ENCODE data around the gene MFAP5. TPM values are rescaled to one million over a fixed set of nuclear protein-coding genes. Genes with fewer than 3 reads are reported as not detected.

Gene MFAP5
- not detected in 2 replicates for total RNA-seq
- polyA plus RNA-seq: 0.29 and 0.39 TPM in 2 replicates
- polyA plus RNA-seq (2011; cell fraction: cytosol; rRNA removed): 0.15 and 0.24 TPM in 2 replicates
- 0.24 and 0.50 TPM in 2 replicates for polyA plus RNA-seq (2011; cell fraction: nucleus; rRNA removed)
- polyA plus RNA-seq (2012): not detected in 2 replicates
- not detected in 2 replicates for polyA minus RNA-seq
- 97.5 TPM for polyA minus RNA-seq (2011; cell fraction: cytosol; rRNA and poly(A)+ RNA removed)
- 1.0 and 1.5 TPM in 2 replicates for polyA minus RNA-seq (2011; cell fraction: nucleus; rRNA and poly(A)+ RNA removed)
- not detected for Bru-seq, nascent RNA
- percentile 13 among the genes with signal in this experiment for BruChase-seq, experiment 1, labeled RNA remaining after a 6-hour chase
- BruChase-seq, experiment 2, labeled RNA remaining after a 2-hour chase: percentile 15 among the genes with signal in this experiment
- long read RNA-seq, partial matches to known transcripts: 0 of 1 reads
- long read RNA-seq, other reads (novel, unspliced or antisense): 0 of 1 reads

GRCh38 chr12:8662593-8662992, at the start of gene MFAP5:
Gene MFAP5 (minus strand): TSS chr12:8662826. CDS start chr12:8662104, 722 bp downstream.
- CTCF ChIA-PET: no interaction called here
- Histone ChIP-seq H3K27ac (ENCODE audit: insufficient read depth, low read depth, low read length) (no peak within 1 kb of the TSS), H3K79me2 (ENCODE audit: control insufficient read depth, insufficient read depth, low read length) (no peaks in the 10 kb centered on the region), H3K4me3 (replicated peaks in 1 of 3; ENCODE audit: insufficient read depth in 1 of 3, low read depth in 1 of 3, low read length in 3 of 3) (no peak within 1 kb of the TSS), H3K9me3 (replicated peaks; ENCODE audit: control insufficient read depth, insufficient read depth, low read length) (no peaks in the 10 kb centered on the region), H3K9ac (replicated peaks; ENCODE audit: extremely low read depth, insufficient read depth, low read length) (no peak within 1 kb of the TSS), H4K20me1 (replicated peaks; ENCODE audit: control insufficient read depth, extremely low read depth, insufficient read depth, low read length) (no peaks in the 10 kb centered on the region), H3K36me3 (ENCODE audit: control insufficient read depth in 2 of 2, extremely low read depth in 1 of 2, insufficient read depth in 2 of 2, low read length in 2 of 2) (no peaks in the 10 kb centered on the region), H3K4me1 (ENCODE audit: control insufficient read depth, extremely low read depth, insufficient read depth, low read length) (no peaks in the 10 kb centered on the region), H3K4me2 (ENCODE audit: insufficient read depth, low read length) (no peak within 1 kb of the TSS), H3K27me3 (ENCODE audit: control insufficient read depth in 2 of 2, insufficient read depth in 2 of 2, low read length in 2 of 2) (peaks cover 2 to 9% of the 10 kb centered on the region in 2 experiments), H3K9me1 (replicated peaks; ENCODE audit: control insufficient read depth, extremely low read depth, insufficient read depth, low read length) (no peaks in the 10 kb centered on the region), H2AFZ (ENCODE audit: low read depth, low read length) (no peak within 1 kb of the TSS)
- intact Hi-C loops (cut with micrococcal nuclease): no loop called here
- DNase-seq (ENCODE audit: low read depth, low spot score) (no peak), FAIRE-seq (no peak)
- POLR2A ChIA-PET: no interaction called here
- TF ChIP-seq EZH2 (IDR thresholded peaks at IDR 0.05; ENCODE audit: borderline replicate concordance, low read depth, low read length, severe bottlenecking) (no peak), POLR2AphosphoS5 (IDR thresholded peaks at IDR 0.05; ENCODE audit: insufficient read depth, low read depth, low read length) (no peak), MYC (IDR thresholded peaks at IDR 0.05; ENCODE audit: low read depth, low read length) (no peak), POLR2A (IDR thresholded peaks at IDR 0.05; ENCODE audit: low read depth, low read length) (no peak)
- dilution Hi-C loops (cut with MboI; ENCODE audit: extremely low pct_ligation_motif_present, low sequenced_read_pairs): no loop called here
- no TSS peak for BruUV-seq (replicated peaks)

- Histone ChIP-seq H3K9me3 (replicated peaks; ENCODE audit: control insufficient read depth, insufficient read depth, low read length) (no peaks in the 10 kb centered on the region), H3K27ac (ENCODE audit: insufficient read depth, low read depth, low read length) (peak overlapping the region; percentile 15), H3K4me3 (replicated peaks in 1 of 3; ENCODE audit: insufficient read depth in 1 of 3, low read depth in 1 of 3, low read length in 3 of 3) (peak overlapping the region in 1 of 3 experiments; percentile 21), H3K4me1 (ENCODE audit: control insufficient read depth, extremely low read depth, insufficient read depth, low read length) (peaks cover 22% of the 10 kb centered on the region), H3K9ac (replicated peaks; ENCODE audit: extremely low read depth, insufficient read depth, low read length) (peak overlapping the region; percentile 43), H3K27me3 (ENCODE audit: control insufficient read depth in 2 of 2, insufficient read depth in 2 of 2, low read length in 2 of 2) (no peaks in the 10 kb centered on the region), H3K36me3 (ENCODE audit: control insufficient read depth in 2 of 2, extremely low read depth in 1 of 2, insufficient read depth in 2 of 2, low read length in 2 of 2) (peaks cover 0 to 2% of the 10 kb centered on the region in 2 experiments), H3K79me2 (ENCODE audit: control insufficient read depth, insufficient read depth, low read length) (peaks cover 56% of the 10 kb centered on the region), H3K4me2 (ENCODE audit: insufficient read depth, low read length) (peak overlapping the region; percentile 69), H2AFZ (ENCODE audit: low read depth, low read length) (no peak overlapping the region), H4K20me1 (replicated peaks; ENCODE audit: control insufficient read depth, extremely low read depth, insufficient read depth, low read length) (no peaks in the 10 kb centered on the region), H3K9me1 (replicated peaks; ENCODE audit: control insufficient read depth, extremely low read depth, insufficient read depth, low read length) (no peaks in the 10 kb centered on the region)
- no TSS peak for BruUV-seq (replicated peaks)
- ChIA-PET POLR2A (interaction anchor here (1.3 kb wide), 1 partner anchor 21 kb away, joined by 3 read pairs; no protein-coding TSS in a partner anchor), CTCF (interaction anchor here (1.0 to 2.3 kb wide), 2 partner anchors 17 to 52 kb away, joined by 3 to 6 read pairs; no protein-coding TSS in a partner anchor)
- FAIRE-seq: peak; percentile 15
- intact Hi-C loops (cut with micrococcal nuclease) (loop anchor here (1.0 kb wide), 1 partner anchor 10 kb away; no protein-coding TSS in a partner anchor), dilution Hi-C loops (cut with MboI; ENCODE audit: extremely low pct_ligation_motif_present, low sequenced_read_pairs) (no loop called here)
- TF ChIP-seq MYC (IDR thresholded peaks at IDR 0.05; ENCODE audit: low read depth, low read length): no peak
- no peak for TF ChIP-seq MAX (IDR thresholded peaks at IDR 0.05; ENCODE audit: insufficient read depth, insufficient read length)
- TF ChIP-seq CTCF (IDR thresholded peaks at IDR 0.05; ENCODE audit: extremely low read depth in 1 of 2, insufficient read depth in 1 of 2, low read depth in 1 of 2, low read length in 2 of 2): no peak
- TF ChIP-seq GATA2 (IDR thresholded peaks at IDR 0.05; ENCODE audit: insufficient read depth, insufficient read length, low read depth, low read length): no peak
- TF ChIP-seq FOS (IDR thresholded peaks at IDR 0.05; ENCODE audit: borderline replicate concordance, insufficient read depth, low read length): no peak
- peak; percentile 60 for DNase-seq (ENCODE audit: low read depth, low spot score)
Observed at GRCh38 chr12:8709124-8709830, 46.7 kb upstream of the MFAP5 start.

Data from endothelial cell of umbilical vein (primary cell).